ENCODE measurements around the gene ZNF385A.
A peak's percentile ranks its signal among the peaks of the same experiment; 100 is the strongest.

Gene ZNF385A

GRCh38 chr12:54392485-54393206, 8.1 kb upstream of the ZNF385A start:
- DNase-seq (ENCODE audit: low read depth): no peak

DNA sequence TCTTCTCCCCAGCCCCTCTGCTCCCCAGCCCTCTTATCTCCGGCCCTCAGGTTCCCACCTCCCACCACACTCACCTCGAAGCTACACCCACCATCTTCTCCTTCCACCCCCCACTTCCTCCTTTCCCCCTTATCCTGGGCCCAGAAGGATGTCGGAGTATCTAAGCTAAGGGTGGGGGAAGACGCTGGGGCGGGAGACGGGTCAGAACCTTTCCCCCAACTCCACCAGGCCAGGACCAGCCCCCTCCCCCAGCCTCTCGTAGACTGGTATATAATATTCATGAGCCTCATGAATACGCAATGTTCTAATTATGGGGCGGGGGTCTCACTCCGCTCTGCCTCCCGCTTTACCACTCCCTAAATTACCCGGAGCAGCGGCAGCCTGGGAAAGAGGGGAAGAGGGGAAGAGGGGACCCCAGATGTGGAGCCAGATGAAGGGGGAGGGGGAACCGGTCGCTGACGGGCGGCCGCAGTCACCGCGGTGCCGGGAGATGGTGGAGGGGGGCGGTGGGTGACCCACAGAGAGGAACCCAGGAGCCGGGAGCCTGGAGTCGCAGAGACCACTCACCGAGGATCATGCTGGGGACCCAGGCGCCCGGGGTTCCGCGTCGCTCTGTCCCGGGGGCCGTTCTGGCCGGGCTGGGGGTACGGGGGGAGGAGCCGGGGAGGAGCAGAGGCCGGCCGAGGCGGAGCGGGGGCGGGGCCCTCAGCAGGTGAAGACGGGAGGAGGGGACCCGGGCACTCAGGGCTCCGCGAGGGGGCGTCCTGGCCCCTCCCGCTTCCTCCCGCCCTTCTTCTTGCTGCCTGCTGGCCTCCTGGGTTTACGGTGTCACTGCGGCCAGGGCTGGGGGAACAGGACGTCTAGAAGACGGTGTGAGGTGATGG, 6.4 kb upstream of the ZNF385A start:
- no peak for DNase-seq (ENCODE audit: low read depth)

DNA sequence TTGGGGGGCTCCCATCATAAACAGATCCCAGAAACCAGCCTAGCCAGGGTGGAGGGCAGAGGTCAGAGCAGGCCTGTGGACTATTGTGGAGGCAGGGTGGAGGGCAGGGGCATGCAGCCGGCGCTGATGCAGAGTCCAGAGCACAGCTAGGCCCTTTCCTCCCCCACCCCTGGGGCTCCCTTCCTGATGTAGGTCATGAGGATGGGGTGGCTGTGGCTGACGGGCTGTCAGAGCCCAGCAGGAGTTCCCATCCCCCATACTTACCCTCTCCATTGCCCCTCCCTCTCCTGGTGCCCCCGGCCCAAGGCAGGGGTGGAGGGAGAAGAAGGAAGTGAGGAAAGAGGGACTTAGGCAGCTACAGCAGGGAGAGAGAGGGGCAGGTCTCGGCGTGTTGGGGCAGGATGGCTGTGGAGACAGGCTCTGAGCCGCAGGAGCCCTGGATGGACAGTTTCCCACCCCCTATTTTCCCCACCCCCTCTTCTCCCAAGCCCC, 5.7 kb upstream of the ZNF385A start:
- DNase-seq (ENCODE audit: low read depth): no peak

- no peak for DNase-seq (ENCODE audit: low read depth)
These were observed 5.2 kb upstream of the ZNF385A start for GRCh38 chr12:54389607-54390175.

DNA sequence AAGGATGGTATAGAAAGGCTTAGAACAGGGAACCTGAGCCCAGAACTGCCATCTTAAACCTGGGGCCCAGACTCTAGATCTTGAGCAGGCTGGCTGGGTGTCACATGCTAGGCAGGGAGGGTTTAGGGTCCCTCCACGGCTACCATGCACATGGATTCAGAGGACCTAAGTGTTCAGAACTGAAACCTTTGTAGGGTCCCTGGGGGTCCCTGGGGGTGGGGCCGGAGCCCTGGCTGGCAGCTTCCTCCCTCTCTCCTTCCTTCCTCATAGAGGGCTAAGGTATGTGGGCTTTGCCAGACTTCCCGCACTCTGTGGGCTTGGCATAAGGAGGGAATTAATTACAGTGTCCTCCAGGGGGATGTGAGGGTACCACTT, 4.6 kb upstream of the ZNF385A start:
- DNase-seq (ENCODE audit: low read depth): no peak

- DNase-seq (ENCODE audit: low read depth): no peak
These were observed 4.0 kb upstream of the ZNF385A start for GRCh38 chr12:54388237-54389133.

DNA sequence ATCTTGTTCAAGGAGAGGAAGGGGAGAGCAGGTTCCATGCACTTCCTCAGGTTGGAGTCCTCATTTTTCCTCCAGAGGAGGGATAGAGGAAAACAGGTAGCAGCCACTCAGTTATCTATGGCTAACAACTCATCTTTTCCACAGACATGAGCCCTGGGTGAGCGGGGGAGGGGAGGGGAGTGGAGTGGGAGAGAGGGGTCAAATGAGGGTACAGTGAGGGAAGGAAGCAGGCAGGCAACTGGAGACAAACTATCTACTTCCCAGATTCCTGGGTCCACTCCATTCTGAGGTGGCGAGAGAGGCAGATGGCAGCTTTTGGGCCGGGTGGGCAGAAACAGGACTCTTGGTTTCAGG, 2.6 kb upstream of the ZNF385A start:
- no peak for DNase-seq (ENCODE audit: low read depth)

GRCh38 chr12:54386403-54387113, 2.0 kb upstream of the ZNF385A start:
- DNase-seq (ENCODE audit: low read depth): no peak

DNA sequence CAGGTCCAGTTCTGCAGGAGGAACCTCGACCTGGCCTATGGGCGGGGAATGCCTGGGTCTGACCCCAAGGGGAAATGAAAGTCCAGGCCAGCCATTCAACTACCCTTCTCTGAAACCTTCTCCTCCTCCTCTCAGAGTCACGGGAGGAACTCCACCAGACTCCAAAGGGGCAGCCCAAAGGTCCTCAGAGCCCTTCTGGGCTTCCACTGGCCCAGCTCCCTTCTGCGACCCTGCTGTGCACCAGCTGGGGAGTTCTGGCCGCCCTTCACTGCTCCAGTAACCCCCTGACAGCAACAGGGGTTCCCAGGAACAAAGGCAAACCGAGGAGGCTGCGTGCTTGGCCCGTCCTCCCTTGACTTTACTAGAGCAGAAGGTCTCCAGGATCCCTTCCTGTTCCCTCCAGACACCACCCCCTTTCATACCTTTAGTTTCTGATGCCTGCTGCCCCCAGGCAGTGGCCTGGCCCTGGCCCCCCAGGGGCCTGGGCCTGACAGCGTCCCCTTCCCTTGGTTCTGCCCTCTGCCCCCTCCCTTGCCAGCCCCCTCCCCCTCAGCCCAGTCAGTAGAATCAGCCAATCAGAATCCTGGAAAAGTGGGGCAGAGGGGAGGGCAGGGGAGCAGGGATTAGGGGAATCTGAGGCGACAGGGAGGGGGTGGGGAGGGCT, 850 bp upstream of the ZNF385A start:
- no peak for DNase-seq (ENCODE audit: low read depth)

- peak; percentile 73 for DNase-seq (ENCODE audit: low read depth)
These were observed 1.4 kb downstream of the ZNF385A start for GRCh38 chr12:54383041-54383609.

GRCh38 chr12:54381136-54381535, 3.4 kb downstream of the ZNF385A start:
- DNase-seq (ENCODE audit: low read depth): no peak

DNA sequence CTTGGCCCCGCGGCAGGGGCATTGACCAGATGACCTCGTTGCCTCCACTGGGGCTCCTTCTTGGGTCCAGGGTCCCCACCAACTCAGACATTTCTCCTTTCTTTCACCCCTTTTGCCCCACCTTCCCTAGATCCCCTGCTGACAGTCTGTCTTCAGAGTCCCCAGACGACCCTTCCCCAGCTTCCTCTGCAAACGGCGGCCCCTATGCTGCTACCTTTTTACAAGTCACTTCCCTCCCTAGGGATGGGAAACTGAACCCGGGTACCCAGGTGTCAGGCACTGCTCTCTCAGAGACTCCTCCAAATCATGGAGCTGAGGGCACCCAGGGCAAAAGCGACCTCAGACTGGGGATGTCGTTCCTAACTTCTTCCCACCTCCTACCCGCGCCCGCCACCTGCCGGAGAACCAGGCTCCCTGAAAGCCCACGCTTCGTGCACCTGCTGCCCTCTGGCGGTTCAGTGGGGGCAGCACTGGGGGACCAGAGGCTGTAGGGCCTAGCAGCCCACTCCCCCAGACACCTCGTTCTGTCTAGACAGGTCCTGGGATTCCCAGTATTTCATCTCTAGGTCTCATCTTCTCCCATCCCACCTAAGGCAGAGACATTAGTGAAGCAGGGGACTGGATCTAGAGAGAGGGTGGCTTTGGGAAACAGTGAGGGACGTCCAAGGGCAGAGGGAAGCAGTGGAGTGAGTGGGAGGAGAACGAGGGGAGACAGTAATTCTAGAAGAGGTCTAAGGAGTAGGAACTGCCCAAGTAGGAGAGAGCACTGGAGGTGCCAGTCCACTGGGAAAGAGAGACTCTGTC, 4.9 kb downstream of the ZNF385A start:
- peak; percentile 63 for DNase-seq (ENCODE audit: low read depth)

DNA sequence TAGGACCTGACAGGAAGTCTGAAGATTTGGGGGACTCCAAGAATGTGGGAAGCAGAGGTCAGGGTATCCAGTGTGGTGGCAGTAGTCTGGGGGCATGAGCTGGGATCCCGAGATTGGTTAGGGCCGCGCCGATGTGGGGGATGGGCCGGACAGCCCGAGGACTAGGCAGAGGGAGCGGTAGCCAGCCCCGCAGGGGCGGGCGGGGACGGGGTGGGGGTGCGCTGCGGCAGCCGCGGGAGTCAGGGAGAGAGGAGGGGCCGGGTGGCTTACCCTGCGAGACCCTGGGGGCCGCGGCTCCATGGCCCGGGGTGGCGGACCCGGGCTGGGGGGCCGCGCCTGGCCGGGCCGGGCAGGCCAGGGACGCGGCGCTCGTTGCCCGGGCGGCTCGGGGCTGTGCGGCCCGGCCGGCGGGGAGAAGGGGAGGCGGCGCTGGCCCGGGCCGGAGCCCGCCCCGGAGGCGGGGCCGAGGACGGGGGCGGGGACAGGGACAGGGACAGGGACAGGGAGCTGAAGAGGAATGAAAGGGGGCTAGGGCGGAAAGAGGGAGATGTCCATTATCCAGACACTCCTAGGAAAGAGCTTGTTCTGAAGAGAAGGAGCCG, 5.6 kb downstream of the ZNF385A start:
- DNase-seq (ENCODE audit: low read depth): no peak

GRCh38 chr12:54377797-54378515, 6.6 kb downstream of the ZNF385A start:
- DNase-seq (ENCODE audit: low read depth): no peak

DNA sequence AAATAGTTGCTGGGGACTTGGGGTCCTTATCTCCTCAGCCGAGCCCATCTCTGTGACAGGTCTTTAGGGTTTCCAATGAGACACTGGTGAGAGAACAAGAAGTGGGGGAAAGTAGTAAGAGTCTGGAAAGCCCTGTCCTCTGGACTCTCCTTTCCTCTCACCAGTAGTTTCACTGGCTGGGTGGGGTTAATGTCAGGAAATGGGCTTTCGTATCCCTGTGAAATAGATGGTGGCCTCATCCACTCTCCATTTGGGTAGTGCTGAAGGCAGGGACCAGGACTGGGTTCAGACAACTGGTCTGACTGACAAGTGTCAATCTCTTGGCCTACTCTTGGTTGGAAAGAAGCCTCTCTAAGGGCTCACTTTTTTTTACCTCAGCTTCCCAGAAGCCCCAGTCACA, 7.5 kb downstream of the ZNF385A start:
- DNase-seq (ENCODE audit: low read depth): no peak

GRCh38 chr12:54376596-54376995, 7.9 kb downstream of the ZNF385A start:
- DNase-seq (ENCODE audit: low read depth): no peak

DNA sequence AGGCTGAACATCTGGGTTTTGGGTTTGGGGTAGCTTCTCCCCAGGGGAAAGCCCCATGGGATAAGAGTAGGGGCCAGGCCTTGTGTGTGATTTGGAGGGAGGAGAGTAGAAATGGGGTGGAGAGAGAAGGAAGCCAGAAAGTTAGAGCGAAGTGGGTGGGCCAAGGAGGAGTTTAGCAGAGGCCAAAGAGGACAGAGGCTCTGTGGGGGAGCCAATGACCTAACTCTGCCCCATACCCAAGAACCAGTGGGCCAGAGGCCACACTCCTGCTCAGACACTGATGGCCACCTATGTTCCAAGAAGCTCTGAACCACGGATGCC, 9.3 kb downstream of the ZNF385A start:
- no peak for DNase-seq (ENCODE audit: low read depth)

GRCh38 chr12:54374562-54375258, 9.8 kb downstream of the ZNF385A start:
- no peak for DNase-seq (ENCODE audit: low read depth)
